Astrocyte of the cerebellum (primary cell): ENCODE data around the gene AMMECR1.

ENCODE experiments used
- DNase-seq: peaks from one replicate; pipeline ENCODE4 v3.0.0-alpha.2; 2011; ENCODE audit warnings: low read depth
- H3K4me3 ChIP-seq: 2 replicates; pipeline ENCODE4 v1.5.1; 2011; ENCODE audit warnings: mild to moderate bottlenecking, low read depth, low read length, moderate library complexity
- CTCF ChIP-seq: IDR thresholded peaks from 2 replicates; pipeline ENCODE4 v1.5.1; 2012; ENCODE audit warnings: low read length, low read depth, moderate library complexity, mild to moderate bottlenecking; ENCODE audit errors: missing control alignments
- in situ Hi-C: cut with HindIII; loops from 2 replicates; pipeline ENCODE4 v1.10.0; 2017; ENCODE audit warnings: low sequenced_read_pairs

The AMMECR1 gene

GRCh38 chrX:110311437-110312230, 6.3 kb downstream of the AMMECR1 start:
- TF ChIP-seq CTCF: no peak
- H3K4me3 ChIP-seq: no peak overlapping the region
- in situ Hi-C loops: no loop called here
- no peak for DNase-seq

GRCh38 chrX:110310896-110311295, 7.0 kb downstream of the AMMECR1 start:
- no peak for TF ChIP-seq CTCF
- H3K4me3 ChIP-seq: no peak overlapping the region
- DNase-seq: no peak
- in situ Hi-C loops: no loop called here

- no peak for TF ChIP-seq CTCF
- no peak for DNase-seq
- no peak overlapping the region for H3K4me3 ChIP-seq
- in situ Hi-C loops: no loop called here
Observed at GRCh38 chrX:110310000-110310790, 7.7 kb downstream of the AMMECR1 start.

- DNase-seq: peak; percentile 11
- TF ChIP-seq CTCF: no peak
- in situ Hi-C loops: no loop called here
- no peak overlapping the region for H3K4me3 ChIP-seq
Observed at GRCh38 chrX:110308220-110308619, 9.7 kb downstream of the AMMECR1 start.

- TF ChIP-seq CTCF: no peak
- H3K4me3 ChIP-seq: no peak overlapping the region
- DNase-seq: no peak
- in situ Hi-C loops: no loop called here
Observed at GRCh38 chrX:110304884-110305283, 13.0 kb downstream of the AMMECR1 start.

GRCh38 chrX:110304371-110304770, 13.5 kb downstream of the AMMECR1 start:
- H3K4me3 ChIP-seq: no peak overlapping the region
- TF ChIP-seq CTCF: no peak
- in situ Hi-C loops: no loop called here
- DNase-seq: no peak
